Upper lobe of left lung (tissue), 6 donors: Measurements from ENCODE around the gene TRIM50. TPM values are rescaled to one million over a fixed set of nuclear protein-coding genes. Genes with fewer than 3 reads are reported as not detected.

ENCODE experiments used
- ATAC-seq, 2 donors: fragments of 200-7000 bp; cut with Tn5 transposase; one replicate each; pipeline ENCODE4 v1.9.1; 2022; ENCODE audit warnings: mild to moderate bottlenecking in 2 of 2, moderate library complexity in 2 of 2; ENCODE audit not compliant: low FRiP score in 2 of 2
- DNase-seq, 2 donors: peaks; one replicate each; pipeline ENCODE4 v3.0.0-alpha.2; 2019 to 2020
- H3K27ac ChIP-seq, 4 donors: fragments of 200-600 bp; sonication (generic); one replicate each; pipeline ENCODE4 v1.5.1; 2016 to 2019
- H3K27me3 ChIP-seq, 4 donors: fragments of 200-600 bp; sonication (generic); one replicate each; pipeline ENCODE4 v1.5.1; 2017 to 2019
- H3K36me3 ChIP-seq, 4 donors: fragments of 200-600 bp; sonication (generic); one replicate each; pipeline ENCODE4 v1.5.1; 2016 to 2019
- H3K4me1 ChIP-seq, 4 donors: fragments of 200-600 bp; sonication (generic); one replicate each; pipeline ENCODE4 v1.5.1; 2018 to 2019
- H3K4me3 ChIP-seq, 4 donors: fragments of 200-600 bp; sonication (generic); one replicate each; pipeline ENCODE4 v1.5.1; 2017 to 2019; ENCODE audit warnings: mild to moderate bottlenecking in 2 of 4, moderate library complexity in 1 of 4
- H3K9me3 ChIP-seq, 4 donors: fragments of 200-600 bp; sonication (generic); one replicate each; pipeline ENCODE4 v1.5.1; 2018 to 2019
- EP300 ChIP-seq, 4 donors: sonication (generic); formaldehyde crosslinking; IDR thresholded peaks; one replicate each; pipeline ENCODE4 v1.5.1; 2017; ENCODE audit warnings: antibody characterized with exemption in 4 of 4, control low read depth in 2 of 4
- POLR2A ChIP-seq, 4 donors: fragments of 450-650 bp; IDR thresholded peaks; one replicate each; pipeline ENCODE4 v1.5.1; 2016 to 2017; ENCODE audit warnings: antibody characterized with exemption in 4 of 4, mild to moderate bottlenecking in 2 of 4
- POLR2AphosphoS5 ChIP-seq, 2 donors: sonication (generic); formaldehyde crosslinking; IDR thresholded peaks; one replicate each; pipeline ENCODE4 v1.5.1; 2017; ENCODE audit warnings: antibody characterized with exemption in 2 of 2
- WGBS, 2 donors: methylation state at CpG; one replicate each; pipeline ENCODE4 v1.1.5; 2017 to 2018; 5-methylcytosine and 5-hydroxymethylcytosine counted together
- total RNA-seq, 6 donors: library from RNA; depleted of rRNA in 4 of 6; stranded (reverse); fragments of >200 nt in 4 of 6; gene quantifications; one replicate each; pipeline versions ENCODE4 v1.1.0 to v1.2.1, GENCODE V29; 2016 to 2021
- TF ChIP-seq, protein P1 (sequence below), 6 experiments: fragments of 450-650 bp in 4 of 6; fragments of 200-600 bp in 2 of 6; sonication (generic) in 2 of 6; IDR thresholded peaks; one replicate each; pipeline ENCODE4 v1.5.1; 2016 to 2019; ENCODE audit warnings: antibody characterized with exemption in 6 of 6
- donor health status: DM: no; HTN: no; CAD: no; lungs with moderate emphysema.
- donor health status: DM: no; HTN: yes; CAD: no; lungs with severe emphysema.

TRIM50 gene
- total RNA-seq, 6 donors from 2014 or later: 0.13 to 0.55 (median 0.37) TPM; not detected in 3

- WGBS, 2 donors: 79 to 87% methylated on average over 8 to 12 of the region's 12 CpGs
- DNase-seq (no peak), ATAC-seq (no peak)
- Histone ChIP-seq H3K9me3 (no peaks in the 10 kb centered on the region), H3K27ac (no peak overlapping the region), H3K4me1 (no peaks in the 10 kb centered on the region), H3K27me3 (no peaks in the 10 kb centered on the region), H3K4me3 (no peak overlapping the region), H3K36me3 (no peaks in the 10 kb centered on the region)
- TF ChIP-seq POLR2A (IDR thresholded peaks at IDR 0.05) (no peak), POLR2AphosphoS5 (IDR thresholded peaks at IDR 0.05) (no peak), EP300 (IDR thresholded peaks at IDR 0.05) (no peak)
- TF ChIP-seq, protein P1, sequence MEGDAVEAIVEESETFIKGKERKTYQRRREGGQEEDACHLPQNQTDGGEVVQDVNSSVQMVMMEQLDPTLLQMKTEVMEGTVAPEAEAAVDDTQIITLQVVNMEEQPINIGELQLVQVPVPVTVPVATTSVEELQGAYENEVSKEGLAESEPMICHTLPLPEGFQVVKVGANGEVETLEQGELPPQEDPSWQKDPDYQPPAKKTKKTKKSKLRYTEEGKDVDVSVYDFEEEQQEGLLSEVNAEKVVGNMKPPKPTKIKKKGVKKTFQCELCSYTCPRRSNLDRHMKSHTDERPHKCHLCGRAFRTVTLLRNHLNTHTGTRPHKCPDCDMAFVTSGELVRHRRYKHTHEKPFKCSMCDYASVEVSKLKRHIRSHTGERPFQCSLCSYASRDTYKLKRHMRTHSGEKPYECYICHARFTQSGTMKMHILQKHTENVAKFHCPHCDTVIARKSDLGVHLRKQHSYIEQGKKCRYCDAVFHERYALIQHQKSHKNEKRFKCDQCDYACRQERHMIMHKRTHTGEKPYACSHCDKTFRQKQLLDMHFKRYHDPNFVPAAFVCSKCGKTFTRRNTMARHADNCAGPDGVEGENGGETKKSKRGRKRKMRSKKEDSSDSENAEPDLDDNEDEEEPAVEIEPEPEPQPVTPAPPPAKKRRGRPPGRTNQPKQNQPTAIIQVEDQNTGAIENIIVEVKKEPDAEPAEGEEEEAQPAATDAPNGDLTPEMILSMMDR (IDR thresholded peaks at IDR 0.05): no peak
Measured at GRCh38 chr7:73350306-73351068, 22.6 kb upstream of the TRIM50 start.

DNA sequence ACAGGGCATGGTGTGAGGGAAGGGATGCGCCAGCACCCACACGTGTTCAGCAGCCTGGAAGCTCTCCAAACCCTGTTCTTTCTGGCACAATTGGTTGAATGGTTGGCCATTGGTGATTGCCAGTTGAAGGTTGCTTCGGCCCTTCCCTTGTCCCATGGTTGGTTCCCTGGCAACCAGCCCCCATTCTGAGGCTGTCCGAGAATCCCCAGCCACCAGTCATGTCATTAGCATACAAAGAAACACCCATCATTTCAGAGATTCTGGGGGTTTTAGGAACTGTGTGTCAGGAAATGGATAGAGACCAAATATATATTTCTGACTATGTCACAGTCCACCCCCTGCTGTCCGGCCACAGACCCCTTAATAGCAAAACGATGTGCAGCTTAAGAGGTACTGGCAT, 21.9 kb upstream of the TRIM50 start:
- no peaks in the 10 kb centered on the region for H3K27me3 ChIP-seq
- DNase-seq: no peak
- no peak overlapping the region for H3K4me3 ChIP-seq
- WGBS, 2 donors: 89 to 92% methylated on average over 6 of the region's 6 CpGs
- no peaks in the 10 kb centered on the region for H3K4me1 ChIP-seq
- no peak for ATAC-seq
- TF ChIP-seq EP300 (IDR thresholded peaks at IDR 0.05) (no peak), POLR2AphosphoS5 (IDR thresholded peaks at IDR 0.05) (no peak), POLR2A (IDR thresholded peaks at IDR 0.05) (no peak)
- TF ChIP-seq, protein P1 (IDR thresholded peaks at IDR 0.05): no peak
- no peaks in the 10 kb centered on the region for H3K36me3 ChIP-seq
- H3K9me3 ChIP-seq: no peaks in the 10 kb centered on the region
- no peak overlapping the region for H3K27ac ChIP-seq

GRCh38 chr7:73345951-73346350, 18.1 kb upstream of the TRIM50 start:
- ATAC-seq (no peak), DNase-seq (no peak)
- Histone ChIP-seq H3K9me3 (no peaks in the 10 kb centered on the region), H3K4me3 (no peak overlapping the region), H3K27ac (no peak overlapping the region), H3K27me3 (no peaks in the 10 kb centered on the region), H3K36me3 (no peaks in the 10 kb centered on the region), H3K4me1 (peaks cover 0 to 3% (median 0%) of the 10 kb centered on the region in 4 donors)
- WGBS, 2 donors: 57 to 65% methylated on average over 8 of the region's 8 CpGs
- no peak for TF ChIP-seq POLR2A (IDR thresholded peaks at IDR 0.05)
- TF ChIP-seq EP300 (IDR thresholded peaks at IDR 0.05): no peak
- TF ChIP-seq POLR2AphosphoS5 (IDR thresholded peaks at IDR 0.05): no peak
- TF ChIP-seq, protein P1 (IDR thresholded peaks at IDR 0.05): no peak

DNA sequence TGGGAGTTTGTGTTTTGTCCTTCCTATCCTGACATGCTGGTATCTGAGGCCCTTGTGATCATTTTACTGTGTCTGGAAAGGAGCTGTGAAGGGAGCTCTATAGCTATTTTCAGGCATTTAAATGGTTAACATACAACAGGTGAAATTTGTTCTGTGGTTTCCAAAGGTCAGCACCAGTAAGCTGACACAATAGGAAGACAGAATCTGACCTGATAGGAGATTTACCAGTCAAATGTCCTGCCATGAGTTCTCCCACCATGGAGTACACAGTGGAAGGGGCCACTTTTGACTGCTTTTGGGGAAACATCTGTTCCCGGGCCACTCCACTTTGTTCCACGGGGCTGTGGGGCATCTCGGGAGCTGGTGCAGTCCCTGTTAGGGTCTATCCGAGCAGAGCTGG, 17.7 kb upstream of the TRIM50 start:
- no peak for TF ChIP-seq POLR2AphosphoS5 (IDR thresholded peaks at IDR 0.05)
- TF ChIP-seq, protein P1 (IDR thresholded peaks at IDR 0.05): no peak
- no peak for TF ChIP-seq POLR2A (IDR thresholded peaks at IDR 0.05)
- TF ChIP-seq EP300 (IDR thresholded peaks at IDR 0.05): no peak
- 79 to 100% methylated on average over 1 to 4 of the region's 4 CpGs for WGBS, 2 donors
- no peak for ATAC-seq

More for the DNA sequence above, 17.7 kb upstream of the TRIM50 start:
- peaks cover 0 to 3% (median 0%) of the 10 kb centered on the region in 4 donors for H3K4me1 ChIP-seq
- no peak overlapping the region for H3K4me3 ChIP-seq
- no peak overlapping the region for H3K27ac ChIP-seq
- H3K27me3 ChIP-seq: no peaks in the 10 kb centered on the region
- H3K9me3 ChIP-seq: no peaks in the 10 kb centered on the region
- no peaks in the 10 kb centered on the region for H3K36me3 ChIP-seq
- no peak for DNase-seq
